GM18951 (cell line): Measurements from ENCODE around the gene AIFM3.

Experiments
- POLR2A ChIP-seq: IDR thresholded peaks from 4 replicates; pipeline ENCODE4 v1.6.1; 2011; ENCODE audit warnings: mild to moderate bottlenecking; ENCODE audit not compliant: insufficient read length, insufficient read depth; ENCODE audit errors: extremely low read depth
- in situ Hi-C: fragments of 300-500 bp; cut with MboI; formaldehyde crosslinking; loops from one replicate; pipeline ENCODE4 v1.12.0; 2022; ENCODE audit warnings: low sequenced_read_pairs, mixed read lengths, inconsistent platforms; ENCODE audit not compliant: unreplicated experiment

The AIFM3 gene

DNA sequence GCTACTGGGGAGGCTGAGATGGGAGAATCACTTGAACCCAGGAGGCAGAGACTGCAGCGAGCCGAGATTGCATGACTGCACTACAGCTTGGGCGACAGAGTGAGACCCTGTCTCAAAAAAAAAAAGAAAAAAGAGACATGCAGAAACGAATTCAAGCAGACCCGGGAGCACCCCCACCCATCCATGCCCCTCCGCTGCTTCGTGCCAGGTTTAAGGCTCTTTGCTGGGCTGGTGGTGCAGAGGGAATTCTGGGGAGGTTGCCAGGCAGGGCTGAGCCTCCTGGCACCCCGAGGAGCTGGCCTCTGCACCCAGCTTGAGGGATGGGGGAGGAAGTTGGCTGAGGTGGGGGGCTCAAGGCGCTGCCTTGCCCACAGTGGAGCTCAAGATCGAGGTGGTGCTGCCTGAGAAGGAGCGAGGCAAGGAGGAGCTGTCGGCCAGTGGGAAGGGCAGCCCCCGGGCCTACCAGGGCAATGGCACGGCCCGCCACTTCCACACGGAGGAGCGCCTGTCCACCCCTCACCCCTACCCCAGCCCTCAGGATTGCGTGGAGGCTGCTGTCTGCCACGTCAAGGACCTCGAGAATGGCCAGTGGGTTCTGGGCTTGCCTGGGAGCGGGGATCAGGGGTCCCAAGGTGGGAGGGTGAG lies 6.0 kb downstream of the AIFM3 start:
- no peak for TF ChIP-seq POLR2A
- in situ Hi-C loops = no loop called here

- in situ Hi-C loops = no loop called here
- no peak for TF ChIP-seq POLR2A
Observed at GRCh38 chr22:20973634-20974286, 6.7 kb downstream of the AIFM3 start.

GRCh38 chr22:20974336-20974955 lies 7.4 kb downstream of the AIFM3 start:
- TF ChIP-seq POLR2A = no peak
- in situ Hi-C loops = no loop called here

DNA sequence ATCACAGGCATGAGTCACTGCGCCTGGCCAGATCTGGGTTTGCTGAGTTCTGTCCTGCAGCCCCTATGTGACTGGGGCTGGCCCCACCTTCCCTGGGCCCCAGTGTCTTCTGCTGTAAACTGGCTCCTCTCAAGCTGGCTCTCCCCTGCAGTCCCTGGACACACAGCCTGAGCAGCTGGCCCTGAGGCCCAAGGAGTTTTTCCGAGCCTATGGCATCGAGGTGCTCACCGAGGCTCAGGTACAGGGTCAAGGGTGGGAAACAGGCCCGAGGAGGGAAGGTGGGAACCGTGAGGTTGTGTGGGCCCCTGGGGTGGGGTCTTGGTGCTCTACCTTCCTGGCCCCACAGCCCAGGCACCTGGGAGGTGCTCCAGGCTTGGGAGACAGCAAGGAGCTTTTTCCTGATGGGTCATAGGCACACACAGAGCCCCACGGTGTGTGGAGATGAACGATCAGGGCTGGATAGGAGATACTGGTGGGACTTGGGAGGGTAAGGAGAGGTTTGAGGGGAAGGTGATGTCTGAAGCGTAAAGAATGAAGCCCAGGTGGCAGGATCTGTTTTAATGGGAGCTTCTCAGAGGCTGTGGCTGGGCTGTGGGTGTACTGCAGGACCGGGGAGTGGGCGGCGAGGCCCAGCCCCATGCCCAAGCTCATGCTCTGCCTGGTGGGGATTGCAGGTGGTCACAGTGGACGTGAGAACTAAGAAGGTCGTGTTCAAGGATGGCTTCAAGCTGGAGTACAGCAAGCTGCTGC lies 8.7 kb downstream of the AIFM3 start:
- in situ Hi-C loops = no loop called here

GRCh38 chr22:20976291-20976877 lies 9.3 kb downstream of the AIFM3 start:
- TF ChIP-seq POLR2A = no peak
- in situ Hi-C loops = no loop called here

More for the DNA sequence above, 8.7 kb downstream of the AIFM3 start:
- no peak for TF ChIP-seq POLR2A

DNA sequence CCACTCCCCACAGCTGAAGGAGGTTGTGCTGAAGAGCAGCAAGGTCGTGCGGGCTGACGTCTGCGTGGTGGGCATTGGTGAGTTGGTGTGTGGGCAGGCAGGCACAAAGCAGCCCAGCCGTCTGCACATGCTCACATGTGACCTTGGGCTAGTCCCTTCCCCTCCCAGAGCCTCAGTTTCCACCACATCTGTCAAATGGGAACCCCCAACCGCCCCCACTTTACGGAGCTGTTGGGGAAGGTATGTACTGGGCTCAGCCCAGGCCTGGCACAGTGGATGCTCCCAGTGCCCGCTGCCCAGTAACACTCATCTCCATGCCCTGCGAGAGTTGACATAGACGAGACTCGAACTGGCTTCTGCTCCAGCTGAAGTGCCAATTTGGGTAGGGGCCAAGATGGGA lies 10.0 kb downstream of the AIFM3 start:
- TF ChIP-seq POLR2A = no peak
- in situ Hi-C loops = no loop called here

DNA sequence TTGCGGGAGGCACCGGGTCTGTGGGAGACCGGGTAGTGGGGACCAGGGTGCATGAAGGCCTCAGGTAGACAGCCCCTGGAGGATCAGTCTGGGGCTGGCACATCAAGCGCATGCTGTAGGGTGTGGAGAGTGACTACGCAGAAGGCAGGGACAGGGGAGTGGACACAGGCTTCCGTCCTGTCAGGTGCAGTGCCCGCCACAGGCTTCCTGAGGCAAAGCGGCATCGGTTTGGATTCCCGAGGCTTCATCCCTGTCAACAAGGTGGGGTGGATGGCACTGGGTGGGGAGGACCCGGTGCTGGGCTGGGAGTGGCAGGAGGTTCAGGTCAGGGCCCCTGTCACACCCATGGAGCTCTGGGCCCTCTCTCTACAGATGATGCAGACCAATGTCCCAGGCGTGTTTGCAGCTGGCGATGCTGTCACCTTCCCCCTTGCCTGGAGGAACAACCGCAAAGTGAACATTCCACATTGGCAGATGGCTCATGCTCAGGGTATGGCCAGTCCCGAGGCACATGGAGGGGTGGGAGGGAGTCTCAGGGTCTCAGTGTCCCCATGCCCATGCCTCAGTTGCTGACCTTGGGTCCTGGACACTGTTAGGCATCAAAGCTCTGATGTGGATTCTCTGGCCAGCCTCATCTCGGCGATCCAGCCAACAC lies 10.6 kb downstream of the AIFM3 start:
- no peak for TF ChIP-seq POLR2A
- in situ Hi-C loops = no loop called here

DNA sequence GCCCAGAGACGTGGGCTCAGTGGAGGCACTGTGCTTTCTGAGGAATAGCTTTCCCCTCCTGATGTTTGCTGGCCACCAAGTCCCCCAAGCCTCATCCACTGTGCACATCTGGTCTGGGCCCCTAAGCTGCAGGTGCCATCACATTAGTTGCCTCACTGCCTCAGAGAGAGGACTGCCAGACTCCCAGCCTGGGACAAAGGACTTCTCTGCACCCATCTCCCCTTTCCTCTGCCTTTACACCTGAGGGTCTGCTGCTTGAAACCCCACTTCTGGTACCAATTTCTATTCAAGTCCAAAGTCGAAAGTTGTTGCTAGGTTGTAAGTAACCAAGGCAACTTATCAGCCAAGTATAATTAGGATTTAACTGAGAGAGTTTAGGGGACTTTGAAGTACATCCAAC lies 11.4 kb downstream of the AIFM3 start:
- in situ Hi-C loops = no loop called here
- no peak for TF ChIP-seq POLR2A

- TF ChIP-seq POLR2A = no peak
- in situ Hi-C loops = no loop called here
Observed at GRCh38 chr22:20979243-20979809, 12.3 kb downstream of the AIFM3 start.

DNA sequence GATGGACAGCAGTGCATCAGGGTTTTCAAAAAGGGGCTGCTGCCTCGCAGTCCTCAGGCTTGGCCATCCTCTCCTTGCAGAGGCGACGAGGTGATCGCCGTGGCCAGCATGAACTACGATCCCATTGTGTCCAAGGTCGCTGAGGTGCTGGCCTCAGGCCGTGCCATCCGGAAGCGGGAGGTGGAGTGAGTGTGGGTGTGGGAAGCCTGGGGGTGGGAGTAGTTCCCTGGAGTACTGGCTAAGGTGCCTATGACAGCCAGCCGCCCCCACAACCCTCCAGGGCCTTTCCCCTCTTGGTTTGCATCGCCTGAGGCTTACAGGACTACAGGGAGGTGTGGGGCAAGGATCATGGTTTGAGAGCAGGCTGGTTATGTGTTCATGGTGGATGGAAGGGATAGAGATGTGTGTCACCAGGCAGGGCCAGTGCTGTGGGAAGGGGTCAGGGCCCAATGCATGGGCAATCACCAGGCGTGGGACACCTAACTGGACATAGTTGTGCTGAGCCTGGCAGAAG lies 12.9 kb downstream of the AIFM3 start:
- in situ Hi-C loops = no loop called here
- TF ChIP-seq POLR2A = no peak

GRCh38 chr22:20980523-20980922 lies 13.5 kb downstream of the AIFM3 start:
- no peak for TF ChIP-seq POLR2A
- in situ Hi-C loops = no loop called here
